NCI-H2081 (cell line): ENCODE measurements around the gene HNRNPM.
A peak's percentile ranks its signal among the peaks of the same experiment; 100 is the strongest.
"Not testable (repeated sequence)": the region's sequence is repeated elsewhere in the genome, so short reads cannot be mapped to it uniquely, and the experiment has no call there.

Experiments used
- DNase-seq, 2 experiments: peaks; one replicate each; lab custom pipeline; 2025; lab: John Stamatoyannopoulos, UW

Gene HNRNPM

DNA sequence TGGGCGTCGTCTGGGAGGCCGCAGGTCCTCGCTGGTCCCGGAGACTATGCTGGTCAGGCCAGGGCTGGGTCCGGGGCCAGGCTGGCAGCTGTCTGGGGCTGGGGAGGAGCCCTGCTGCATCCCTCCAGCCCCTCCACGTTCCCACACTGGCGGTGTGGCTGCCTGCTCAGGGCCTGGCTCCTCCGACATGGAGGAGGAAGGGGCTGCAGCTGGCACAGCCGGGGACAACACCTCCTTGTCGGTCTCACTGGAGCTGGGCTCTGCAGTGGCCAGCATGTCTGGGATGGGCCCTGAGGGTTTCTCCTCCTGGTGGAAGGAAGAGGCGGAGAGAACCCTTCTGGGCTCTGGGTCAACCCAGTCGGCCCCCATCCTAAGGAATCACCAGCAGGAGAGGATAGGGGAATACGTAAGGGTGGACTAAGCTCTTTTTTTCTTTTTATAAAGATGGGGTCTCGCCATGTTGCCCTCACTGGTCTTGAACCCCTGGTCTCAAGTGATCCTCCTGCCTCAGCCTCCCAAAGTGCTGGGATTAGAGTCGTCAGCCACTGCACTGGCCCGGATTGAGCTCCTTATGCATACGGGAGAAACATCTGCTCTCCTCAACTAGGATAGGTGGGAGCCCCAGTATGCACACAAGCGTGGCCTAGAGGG is 68.4 kb downstream of the HNRNPM start:
- DNase-seq = peak in 1 of 2 experiments; percentile 11

DNA sequence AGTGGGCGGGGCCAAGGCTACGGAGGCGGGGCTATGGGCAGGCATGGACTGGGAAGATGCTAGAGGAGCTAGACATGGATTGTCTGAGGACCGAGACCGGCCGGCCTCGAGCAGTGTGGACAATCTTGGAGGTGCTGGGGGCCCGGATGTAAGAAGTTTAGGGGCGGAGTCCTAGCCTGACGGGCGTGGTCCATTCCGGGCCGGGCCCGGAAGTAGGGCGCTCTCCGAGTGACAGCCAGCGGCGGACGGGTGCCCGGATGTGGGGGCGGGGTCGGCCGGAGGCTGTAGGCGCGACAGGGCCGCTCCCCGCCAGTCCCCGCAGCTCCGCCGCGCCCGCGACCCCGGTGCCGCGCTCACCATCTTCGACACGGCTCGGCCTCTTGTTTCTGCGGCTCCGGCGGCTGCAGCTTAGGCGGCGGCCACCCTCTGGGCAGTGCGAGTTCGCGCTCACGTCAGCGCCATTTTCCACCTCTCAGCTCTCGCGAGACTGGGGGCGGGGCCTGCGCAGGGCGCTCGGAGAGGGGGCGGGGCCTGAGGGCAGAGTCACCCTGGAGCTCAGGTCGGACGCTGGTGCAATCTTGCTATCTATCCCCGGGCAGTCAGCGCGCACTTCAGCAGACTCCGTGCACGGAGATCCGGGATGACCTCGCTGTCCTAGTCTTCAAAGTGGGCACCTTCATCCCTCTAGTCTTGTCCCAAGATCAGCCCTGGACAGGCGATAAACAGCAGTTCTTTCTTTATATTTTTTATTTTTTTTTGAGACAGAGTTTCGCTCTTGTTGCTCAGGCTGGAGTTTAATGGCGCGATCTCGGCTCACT is 69.1 kb downstream of the HNRNPM start, which contains the start of gene ZNF414:
ZNF414 (minus strand) TSS at position 481 of the 818 bp plus-strand sequence; CDS start at position 360, 121 bp downstream.
- DNase-seq = peak; percentile 88 to 90

DNA sequence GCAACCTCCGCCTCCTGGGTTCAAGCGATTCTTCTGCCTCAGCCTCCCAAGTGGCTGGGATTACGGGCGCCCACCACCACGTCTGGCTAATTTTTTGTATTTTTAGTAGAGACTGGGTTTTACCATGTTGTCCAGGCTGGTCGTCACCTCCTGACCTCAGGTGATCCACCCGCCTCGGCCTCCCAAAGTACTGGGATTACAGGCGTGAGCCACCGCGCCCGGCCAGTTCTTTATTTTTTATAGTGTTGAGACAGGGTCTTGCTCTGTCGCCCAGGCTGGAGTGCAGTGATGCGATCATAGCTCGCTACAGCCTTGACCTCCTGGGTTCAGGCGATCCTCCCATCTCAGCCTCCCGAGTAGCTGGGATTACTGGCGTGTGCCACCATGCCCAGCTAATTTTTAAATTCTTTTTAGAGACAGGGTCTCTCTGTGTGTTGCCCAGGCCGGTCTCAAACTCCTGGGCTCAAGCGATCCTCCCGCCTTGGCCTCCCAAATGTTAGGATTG is 69.8 kb downstream of the HNRNPM start:
- not testable (repeated sequence) for DNase-seq

DNA sequence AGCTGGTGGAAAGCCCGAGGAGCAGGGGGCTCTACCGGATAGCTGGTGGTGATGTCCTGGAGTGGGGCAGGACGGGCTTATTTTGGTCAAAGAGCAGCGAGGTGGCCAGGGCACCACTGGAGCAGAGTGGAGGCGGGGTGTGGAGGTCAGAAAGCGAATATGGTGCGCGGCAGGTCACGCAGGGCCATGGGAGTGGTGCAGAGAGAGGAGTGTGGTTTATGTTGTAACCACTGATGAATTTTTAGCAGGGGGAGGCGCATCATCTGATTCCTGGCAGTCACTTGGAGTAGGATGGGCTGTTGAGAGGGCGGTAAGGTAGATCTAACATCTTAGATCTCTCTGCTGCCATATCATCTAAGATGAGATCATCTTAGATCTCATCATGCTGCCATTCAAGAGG is 70.5 kb downstream of the HNRNPM start:
- DNase-seq = no peak

DNA sequence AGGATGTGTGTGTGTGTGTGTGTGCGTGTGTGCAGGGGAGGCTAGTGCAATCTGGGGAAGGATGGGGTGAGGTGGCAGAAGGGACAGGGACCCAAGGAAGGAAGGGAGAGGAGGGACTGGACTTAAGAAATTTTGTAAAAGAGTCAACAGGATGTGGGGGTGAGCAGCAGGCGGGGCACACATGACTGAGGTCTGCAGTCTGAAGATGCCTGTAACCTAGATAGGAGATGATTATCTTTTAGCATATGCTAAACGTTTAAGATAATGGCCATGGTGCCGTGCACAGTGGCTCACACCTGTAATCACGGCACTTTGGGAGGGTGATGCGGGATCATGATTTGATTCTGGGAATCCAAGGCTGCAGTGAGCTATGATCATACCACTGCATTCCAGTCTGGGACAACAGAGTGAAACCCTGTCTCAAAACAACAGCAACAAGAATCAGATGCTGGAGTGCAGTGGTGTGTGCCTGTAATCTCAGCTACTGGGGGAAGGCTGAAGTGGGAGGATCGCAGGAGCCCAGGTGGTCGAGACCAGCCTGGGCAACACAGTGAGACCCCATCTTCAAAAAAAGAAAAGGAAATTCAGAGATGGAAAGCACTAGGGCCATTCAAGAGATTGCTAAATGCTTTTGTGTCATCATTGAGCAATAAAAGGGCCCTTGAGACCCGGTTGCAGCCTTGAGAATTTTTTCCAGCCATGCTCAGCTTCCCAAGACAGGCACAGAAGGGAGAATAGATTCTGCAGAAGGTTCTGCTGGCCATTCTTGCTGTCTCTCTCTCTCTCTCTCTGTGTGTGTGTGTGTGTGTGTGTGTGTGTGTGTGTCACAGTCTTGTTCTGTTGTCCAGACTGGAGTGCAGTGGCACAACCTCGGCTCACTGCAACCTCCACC is 73.0 kb downstream of the HNRNPM start:
- DNase-seq = no peak

DNA sequence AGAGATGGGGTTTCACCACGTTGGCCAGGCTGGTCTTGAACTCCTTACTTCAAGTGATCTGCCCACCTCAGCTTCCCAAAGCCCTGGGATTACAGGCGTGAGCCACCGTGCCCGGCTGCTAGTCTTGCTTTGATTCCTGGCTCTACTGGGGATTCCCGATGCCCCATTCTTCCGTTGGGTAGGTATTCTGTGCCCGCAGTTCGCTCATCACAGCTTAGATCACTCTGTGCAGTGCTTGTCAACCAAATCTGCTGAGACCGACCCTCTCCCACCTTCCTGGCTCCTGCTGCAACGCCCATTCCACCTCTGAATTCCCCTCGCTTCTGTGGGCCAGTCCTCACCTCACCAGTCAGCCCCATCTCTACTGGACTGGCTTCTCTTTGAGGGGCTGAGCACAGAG is 73.8 kb downstream of the HNRNPM start:
- DNase-seq = no peak

DNA sequence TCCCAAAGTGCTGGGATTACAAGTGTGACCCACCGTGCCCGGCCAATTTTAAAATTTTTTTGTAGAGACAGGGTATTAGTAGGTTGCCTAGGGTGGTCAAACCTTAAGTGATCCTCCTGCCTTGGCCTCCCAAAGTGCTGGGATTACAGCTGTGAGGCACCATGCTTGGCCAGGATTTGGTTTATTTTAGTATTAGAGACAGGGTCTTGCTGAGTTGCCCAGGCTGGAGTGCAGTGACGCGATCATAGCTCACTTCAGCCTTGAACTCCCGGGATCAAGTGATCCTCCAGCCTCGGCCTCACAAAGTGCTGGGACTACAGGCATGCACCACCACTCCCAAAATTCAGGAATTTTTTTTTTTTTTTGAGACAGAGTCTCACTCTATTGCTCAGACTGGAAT is 74.6 kb downstream of the HNRNPM start:
- no peak for DNase-seq

DNA sequence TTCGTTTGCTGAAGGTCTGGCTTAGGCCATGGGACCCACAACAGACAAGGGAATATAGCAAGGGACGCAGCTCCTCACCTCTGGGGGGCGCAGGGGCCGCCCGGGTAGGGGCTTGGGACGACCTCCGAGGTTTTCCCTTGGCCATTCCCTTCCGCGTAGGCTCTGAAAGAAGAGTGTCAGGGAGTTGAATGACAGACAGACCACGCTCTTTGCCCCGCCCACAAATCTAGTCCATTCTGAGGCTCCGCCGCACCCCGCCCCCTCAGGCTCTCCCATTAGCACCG is 80.6 kb downstream of the HNRNPM start:
- no peak for DNase-seq

DNA sequence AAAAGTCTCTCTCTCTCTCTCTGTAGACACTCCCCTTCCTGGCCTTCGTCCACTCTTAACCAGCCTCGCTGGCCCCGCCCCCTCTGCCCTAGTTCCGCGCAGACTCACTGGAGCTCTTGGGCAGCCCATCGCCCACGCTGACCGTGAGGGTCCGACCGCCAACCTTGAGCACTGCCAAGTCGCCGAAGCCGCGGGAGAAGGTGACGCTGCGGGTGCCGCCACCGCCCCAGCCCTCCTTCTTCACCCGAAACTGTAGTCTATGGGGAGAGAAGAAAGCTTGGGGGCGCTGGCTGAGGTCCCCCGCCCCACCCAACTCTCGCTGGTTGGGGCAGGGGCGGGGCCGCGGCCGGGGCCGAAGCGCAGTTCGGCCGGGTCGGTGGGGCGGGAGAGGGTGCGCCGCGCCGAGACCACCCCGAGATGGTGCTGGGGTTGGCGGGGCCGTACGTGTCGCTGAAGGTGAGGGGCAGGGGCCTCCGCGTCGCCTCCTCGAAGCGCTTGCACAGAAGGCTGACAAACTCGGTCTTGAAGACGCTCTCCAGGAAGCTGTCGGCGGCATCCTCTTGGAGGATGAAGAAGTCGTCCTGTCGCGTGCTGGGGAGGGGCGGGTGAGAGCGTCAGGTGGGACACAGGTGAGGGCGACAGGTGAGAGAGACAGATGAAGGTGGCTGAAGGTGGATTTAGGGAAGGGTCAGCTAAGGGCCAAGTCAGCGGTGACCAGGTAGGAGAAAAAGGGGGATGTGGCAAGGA is 81.7 kb downstream of the HNRNPM start:
- DNase-seq = peak; percentile 66 to 82

DNA sequence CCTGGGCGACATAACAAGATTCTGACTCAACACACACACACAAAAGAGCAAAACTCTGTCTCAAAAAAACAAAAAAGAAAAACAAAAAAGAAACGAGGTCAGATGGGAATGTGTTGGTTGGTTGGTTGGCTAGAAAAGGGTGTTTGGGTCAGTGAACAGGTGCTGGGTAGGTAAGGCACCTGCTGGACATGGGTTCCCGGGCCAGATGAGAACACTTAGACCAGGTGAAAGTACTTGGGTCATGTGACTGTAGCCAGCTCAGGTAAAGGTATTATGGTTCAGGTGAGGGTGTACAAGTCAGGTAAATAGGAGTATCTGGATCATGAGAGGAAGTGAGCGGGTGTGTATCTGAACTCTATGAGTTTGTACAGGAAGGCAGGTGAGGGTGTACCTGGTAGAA is 83.7 kb downstream of the HNRNPM start:
- DNase-seq = no peak

DNA sequence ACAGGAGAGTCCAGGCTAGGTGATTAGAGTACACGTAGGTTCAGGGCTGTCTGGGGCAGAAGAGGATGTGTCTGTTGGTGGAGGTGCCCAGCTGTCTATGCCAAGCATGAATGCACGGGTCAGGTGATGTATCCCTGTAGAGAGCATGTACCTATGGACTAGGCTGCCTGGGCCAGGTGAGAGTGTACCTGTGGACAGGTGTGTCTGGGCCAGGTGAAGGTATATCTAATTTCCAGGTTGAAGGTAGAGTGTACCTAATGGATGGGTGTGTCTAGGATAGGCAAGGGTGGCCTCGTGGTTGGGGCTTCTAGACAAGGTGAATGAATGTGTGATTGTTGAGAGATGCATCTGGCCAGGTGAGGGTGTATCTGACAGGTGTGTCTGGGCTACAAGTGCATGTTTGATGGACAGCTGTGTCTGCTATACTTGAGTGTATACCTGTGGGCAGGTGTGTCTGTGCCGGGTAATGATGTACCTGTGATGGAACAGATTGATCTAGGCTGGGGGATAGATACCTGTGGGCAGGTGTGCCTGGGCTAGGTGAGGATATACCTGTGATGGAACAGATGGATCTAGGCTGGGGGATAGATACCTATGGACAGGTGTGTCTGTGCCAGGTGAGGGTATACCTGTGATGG is 84.7 kb downstream of the HNRNPM start:
- DNase-seq = no peak

DNA sequence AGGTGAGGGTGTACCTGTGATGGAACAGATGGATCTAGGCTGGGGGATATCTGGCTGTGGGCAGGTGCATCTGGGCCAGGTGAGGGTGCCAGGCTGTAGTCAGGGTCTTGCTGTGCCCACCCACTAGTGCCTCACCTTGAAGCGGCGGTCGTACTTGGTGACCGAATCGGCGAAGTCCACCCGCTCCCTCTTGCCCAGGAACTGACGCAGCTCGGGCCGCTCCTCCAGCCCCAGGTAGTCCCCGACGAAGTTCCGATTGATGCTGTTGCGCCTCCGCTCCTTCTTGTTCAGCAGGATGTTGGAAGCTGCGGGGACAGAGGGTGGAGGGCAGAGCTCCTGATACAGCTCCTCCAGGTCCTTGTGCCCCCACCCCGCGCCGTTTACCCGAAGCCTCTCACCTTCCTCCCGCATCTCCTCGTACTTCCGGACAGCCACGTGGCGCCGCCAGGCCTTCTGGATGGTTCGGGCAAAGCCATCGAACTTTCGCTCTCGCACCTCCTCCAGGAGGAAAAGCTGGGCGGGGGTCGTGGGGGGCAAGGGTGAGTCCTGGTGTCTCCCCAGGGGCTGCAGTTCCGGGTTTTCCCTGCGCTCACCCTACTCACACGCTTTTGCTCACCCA is 85.4 kb downstream of the HNRNPM start:
- no peak for DNase-seq

DNA sequence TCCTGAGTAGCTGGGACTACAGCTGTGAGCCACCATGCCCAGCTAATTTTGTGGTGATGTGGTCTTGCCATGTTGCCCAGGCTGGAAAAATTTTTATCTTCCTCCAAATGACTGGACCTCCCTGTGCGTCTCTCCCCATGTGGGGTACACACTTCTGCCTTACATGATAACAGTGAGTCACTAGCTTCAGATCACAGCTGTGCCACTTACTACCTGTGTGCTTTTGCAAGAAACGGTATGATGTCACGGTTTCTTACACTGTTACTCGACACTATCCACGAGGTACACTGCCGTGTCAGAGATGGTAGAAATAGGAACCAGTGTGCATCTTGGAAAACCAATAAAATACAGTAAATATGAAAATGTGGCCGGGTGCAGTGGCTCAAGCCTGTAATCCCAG is 86.7 kb downstream of the HNRNPM start:
- no peak for DNase-seq

DNA sequence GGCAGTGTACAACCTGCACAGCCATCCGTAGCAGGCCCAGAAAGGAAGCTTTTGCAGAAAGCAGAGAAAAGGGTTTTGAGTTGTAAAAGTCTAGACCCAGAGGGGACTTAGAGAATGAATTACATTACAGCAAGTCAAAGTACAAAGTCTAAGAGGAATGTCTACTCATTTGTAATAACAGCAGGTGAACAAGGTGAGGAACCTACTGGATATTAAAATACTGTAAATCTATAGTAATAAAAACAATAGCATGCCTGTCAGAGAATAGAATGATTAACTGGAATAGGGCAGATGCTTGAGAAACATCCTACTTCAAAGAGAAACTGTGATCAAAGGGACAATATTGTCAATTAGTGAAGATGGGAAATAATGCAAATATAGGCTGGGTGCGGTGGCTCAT is 87.5 kb downstream of the HNRNPM start:
- DNase-seq = no peak

DNA sequence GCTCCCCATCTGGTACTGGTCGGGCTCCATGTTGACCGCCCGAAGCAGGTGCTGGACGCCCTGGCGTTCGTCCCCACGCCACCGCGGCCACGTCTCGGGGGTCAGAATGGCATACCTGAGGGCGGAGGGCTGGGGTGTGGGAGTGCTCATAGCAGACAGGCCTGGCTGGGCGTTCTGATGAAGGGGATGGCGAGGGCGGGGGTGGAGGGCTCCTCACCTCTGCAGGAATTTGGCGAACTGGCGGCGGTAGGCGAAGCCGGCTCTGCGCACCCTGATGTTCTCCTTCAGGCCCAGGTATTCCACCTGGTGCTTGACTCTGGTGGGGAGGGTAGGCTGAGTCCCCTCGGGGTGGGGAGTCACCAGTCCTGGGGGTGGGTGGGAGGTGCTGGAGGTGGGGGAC is 91.5 kb downstream of the HNRNPM start:
- DNase-seq = no peak

DNA sequence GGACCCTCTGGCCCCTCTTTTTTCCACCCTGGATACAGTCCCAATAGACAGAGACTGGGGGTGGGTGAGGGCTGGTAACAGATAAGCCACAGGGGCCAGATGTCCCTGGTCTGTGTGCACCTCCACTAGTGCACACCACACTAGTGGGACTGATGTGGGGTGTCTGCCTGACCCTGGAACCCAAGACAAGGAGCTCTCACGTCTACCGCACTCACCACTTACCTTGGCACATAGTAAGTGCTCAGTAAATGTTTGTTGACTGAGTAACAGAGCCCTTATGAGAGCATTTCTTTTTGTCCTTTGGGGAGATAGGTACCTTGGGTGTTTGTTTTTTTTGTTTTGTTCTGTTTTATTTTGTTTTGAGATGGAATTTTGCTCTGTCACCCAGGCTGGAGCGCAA is 92.3 kb downstream of the HNRNPM start:
- DNase-seq = no peak
